Panc1 (cell line): Measurements from ENCODE around the gene CDIPT.
A peak's percentile ranks its signal among the peaks of the same experiment; 100 is the strongest.

Experiments used
- POLR2AphosphoS5 ChIP-seq: IDR thresholded peaks from 2 replicates; pipeline ENCODE4 v1.6.1; 2012; ENCODE audit warnings: mild to moderate bottlenecking, low read depth, low read length, moderate library complexity
- TF ChIP-seq, protein P1 (sequence below): fragments of 450-650 bp; IDR thresholded peaks from 2 replicates; pipeline ENCODE4 v1.5.1; 2017; ENCODE audit warnings: mild to moderate bottlenecking
- TF ChIP-seq, protein P2 (sequence below), 2 experiments: IDR thresholded peaks; 2 replicates each; pipeline ENCODE4 v1.6.1; 2011 to 2012; ENCODE audit warnings: low read depth in 2 of 2, control low read depth in 1 of 2, low read length in 1 of 2, mild to moderate bottlenecking in 1 of 2, moderate library complexity in 1 of 2; ENCODE audit not compliant: insufficient read depth in 1 of 2

DNA sequence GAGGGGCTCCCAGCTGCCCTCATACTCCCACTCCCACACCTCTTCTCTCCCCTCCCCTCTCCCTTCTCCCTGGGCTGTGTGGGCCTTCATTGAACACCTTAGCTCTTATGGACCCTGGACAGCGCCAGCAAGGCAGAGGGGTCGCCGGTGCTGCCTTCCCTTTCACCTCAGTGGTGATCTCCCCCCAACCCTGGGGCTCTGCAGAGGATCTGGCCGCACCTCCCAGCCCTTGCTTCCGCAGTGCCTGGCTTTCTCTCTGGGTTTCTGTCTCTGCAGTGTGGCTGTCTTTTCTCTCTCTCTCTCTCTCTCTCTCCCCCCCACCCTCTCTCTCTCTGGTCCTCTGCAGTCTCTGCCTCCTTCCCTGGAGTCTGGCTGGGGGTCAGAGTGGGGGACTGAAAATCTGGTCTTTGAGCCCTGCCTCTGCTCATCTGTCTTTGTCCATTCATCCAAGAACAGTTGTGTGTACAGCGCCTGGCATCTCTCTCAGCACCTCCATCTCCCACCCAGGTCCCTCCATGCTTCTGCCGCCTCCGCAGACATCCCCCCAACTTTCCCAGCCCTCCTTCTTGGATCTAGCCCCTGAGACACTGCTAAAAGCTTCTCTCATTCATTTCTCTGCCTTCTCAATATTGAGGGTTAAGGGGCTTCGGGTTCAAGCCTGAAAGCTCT, 35.2 kb upstream of the CDIPT start:
- TF ChIP-seq, protein P1, sequence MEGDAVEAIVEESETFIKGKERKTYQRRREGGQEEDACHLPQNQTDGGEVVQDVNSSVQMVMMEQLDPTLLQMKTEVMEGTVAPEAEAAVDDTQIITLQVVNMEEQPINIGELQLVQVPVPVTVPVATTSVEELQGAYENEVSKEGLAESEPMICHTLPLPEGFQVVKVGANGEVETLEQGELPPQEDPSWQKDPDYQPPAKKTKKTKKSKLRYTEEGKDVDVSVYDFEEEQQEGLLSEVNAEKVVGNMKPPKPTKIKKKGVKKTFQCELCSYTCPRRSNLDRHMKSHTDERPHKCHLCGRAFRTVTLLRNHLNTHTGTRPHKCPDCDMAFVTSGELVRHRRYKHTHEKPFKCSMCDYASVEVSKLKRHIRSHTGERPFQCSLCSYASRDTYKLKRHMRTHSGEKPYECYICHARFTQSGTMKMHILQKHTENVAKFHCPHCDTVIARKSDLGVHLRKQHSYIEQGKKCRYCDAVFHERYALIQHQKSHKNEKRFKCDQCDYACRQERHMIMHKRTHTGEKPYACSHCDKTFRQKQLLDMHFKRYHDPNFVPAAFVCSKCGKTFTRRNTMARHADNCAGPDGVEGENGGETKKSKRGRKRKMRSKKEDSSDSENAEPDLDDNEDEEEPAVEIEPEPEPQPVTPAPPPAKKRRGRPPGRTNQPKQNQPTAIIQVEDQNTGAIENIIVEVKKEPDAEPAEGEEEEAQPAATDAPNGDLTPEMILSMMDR = no peak
- TF ChIP-seq, protein P2, sequence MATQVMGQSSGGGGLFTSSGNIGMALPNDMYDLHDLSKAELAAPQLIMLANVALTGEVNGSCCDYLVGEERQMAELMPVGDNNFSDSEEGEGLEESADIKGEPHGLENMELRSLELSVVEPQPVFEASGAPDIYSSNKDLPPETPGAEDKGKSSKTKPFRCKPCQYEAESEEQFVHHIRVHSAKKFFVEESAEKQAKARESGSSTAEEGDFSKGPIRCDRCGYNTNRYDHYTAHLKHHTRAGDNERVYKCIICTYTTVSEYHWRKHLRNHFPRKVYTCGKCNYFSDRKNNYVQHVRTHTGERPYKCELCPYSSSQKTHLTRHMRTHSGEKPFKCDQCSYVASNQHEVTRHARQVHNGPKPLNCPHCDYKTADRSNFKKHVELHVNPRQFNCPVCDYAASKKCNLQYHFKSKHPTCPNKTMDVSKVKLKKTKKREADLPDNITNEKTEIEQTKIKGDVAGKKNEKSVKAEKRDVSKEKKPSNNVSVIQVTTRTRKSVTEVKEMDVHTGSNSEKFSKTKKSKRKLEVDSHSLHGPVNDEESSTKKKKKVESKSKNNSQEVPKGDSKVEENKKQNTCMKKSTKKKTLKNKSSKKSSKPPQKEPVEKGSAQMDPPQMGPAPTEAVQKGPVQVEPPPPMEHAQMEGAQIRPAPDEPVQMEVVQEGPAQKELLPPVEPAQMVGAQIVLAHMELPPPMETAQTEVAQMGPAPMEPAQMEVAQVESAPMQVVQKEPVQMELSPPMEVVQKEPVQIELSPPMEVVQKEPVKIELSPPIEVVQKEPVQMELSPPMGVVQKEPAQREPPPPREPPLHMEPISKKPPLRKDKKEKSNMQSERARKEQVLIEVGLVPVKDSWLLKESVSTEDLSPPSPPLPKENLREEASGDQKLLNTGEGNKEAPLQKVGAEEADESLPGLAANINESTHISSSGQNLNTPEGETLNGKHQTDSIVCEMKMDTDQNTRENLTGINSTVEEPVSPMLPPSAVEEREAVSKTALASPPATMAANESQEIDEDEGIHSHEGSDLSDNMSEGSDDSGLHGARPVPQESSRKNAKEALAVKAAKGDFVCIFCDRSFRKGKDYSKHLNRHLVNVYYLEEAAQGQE (IDR thresholded peaks at IDR 0.05; ENCODE audit: insufficient read depth in 1 of 2, low read depth in 2 of 2, low read length in 1 of 2) = peak; percentile 79 to 84
- TF ChIP-seq POLR2AphosphoS5 = no peak
